HFFc6 (cell line): ENCODE results near the gene TUSC2. TPM values are rescaled to one million over a fixed set of nuclear protein-coding genes. Genes with fewer than 3 reads are reported as not detected.

ENCODE experiments used
- DNase-seq: peaks from one replicate; pipeline ENCODE4 v3.0.0-alpha.2; 2018
- H3K27ac Mint-ChIP-seq: 2 replicates; pipeline ENCODE4 v1.8.0; 2020; ENCODE audit warnings: mild to moderate bottlenecking, mixed read lengths
- H3K27me3 Mint-ChIP-seq: 2 replicates; pipeline ENCODE4 v1.8.0; 2021; ENCODE audit warnings: mild to moderate bottlenecking, moderate library complexity, mixed read lengths; ENCODE audit not compliant: insufficient read depth
- H3K36me3 Mint-ChIP-seq: 2 replicates; pipeline ENCODE4 v1.8.0; 2021; ENCODE audit warnings: low read depth, mixed read lengths
- H3K4me1 Mint-ChIP-seq: 2 replicates; pipeline ENCODE4 v1.8.0; 2020; ENCODE audit warnings: low read depth, mixed read lengths
- H3K4me3 Mint-ChIP-seq: 2 replicates; pipeline ENCODE4 v1.8.0; 2020; ENCODE audit warnings: mild to moderate bottlenecking, moderate library complexity, mixed read lengths
- H3K9me3 Mint-ChIP-seq: 2 replicates; pipeline ENCODE4 v1.8.0; 2020; ENCODE audit warnings: mild to moderate bottlenecking, mixed read lengths
- CTCF ChIP-seq: fragments of 200-600 bp; sonication (generic); IDR thresholded peaks from 2 replicates; pipeline ENCODE4 v1.5.0; 2021; ENCODE audit warnings: antibody characterized with exemption, mild to moderate bottlenecking
- total RNA-seq, 6 experiments: library from RNA; stranded (reverse); fragmentation: NEBNext Ultra II Directional; extraction: Animal tissue kit (Norgen Biotek cat#: 25700); gene quantifications; 2 replicates in 1 of 6; 3 replicates in 5 of 6; pipeline ENCODE4 v1.2.3, GENCODE V29; 2021

TUSC2 gene
- total RNA-seq, 6 experiments from 2014 or later = 23.9 to 34.2 (median 26.8) TPM

DNA sequence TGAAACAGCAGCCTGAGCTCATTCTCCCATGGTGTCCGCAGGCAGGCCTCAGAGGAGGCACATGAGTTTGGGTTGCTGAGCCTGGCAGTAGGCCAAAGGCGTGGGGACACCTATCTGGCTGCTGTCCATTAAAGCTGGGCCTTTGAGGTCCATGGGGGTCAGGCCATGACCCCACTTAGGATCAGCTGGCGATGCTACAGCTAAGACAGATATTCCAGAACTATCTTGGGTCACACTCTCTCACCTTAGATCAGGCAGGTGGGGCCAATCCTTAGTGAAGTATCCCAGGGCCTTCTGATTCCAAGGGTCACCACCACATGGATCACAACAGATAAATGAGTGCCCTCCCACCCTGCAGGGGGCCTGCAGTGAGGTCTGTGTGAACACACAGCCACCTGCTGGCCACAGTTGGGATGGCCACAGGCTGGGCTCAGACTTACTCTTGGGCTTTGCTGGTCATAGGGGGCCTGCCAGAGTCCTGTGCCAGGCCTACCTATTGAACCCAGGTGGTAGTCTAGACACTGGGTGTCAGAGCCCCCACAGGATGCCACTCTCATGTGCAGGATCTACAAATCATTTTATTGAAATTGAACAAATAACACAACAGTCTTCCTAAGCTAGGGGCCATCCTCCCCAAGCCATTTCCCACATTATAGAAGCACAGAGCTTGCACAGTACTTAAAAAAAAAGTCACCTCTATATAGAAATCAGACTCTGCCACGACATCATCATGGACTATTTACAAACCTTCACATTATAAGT is 3.5 kb downstream of the TUSC2 start:
- peak; percentile 46 for DNase-seq
- peak; percentile 94 for TF ChIP-seq CTCF
- Mint-ChIP-seq H3K27ac (peak overlapping the region; percentile 44; the same call in 1 of the 2 replicates), H3K27me3 (peaks cover 4% of the 10 kb centered on the region), H3K36me3 (peaks cover 7% of the 10 kb centered on the region; the same call in 1 of the 2 replicates), H3K4me1 (peaks cover 23% of the 10 kb centered on the region), H3K9me3 (no peaks in the 10 kb centered on the region), H3K4me3 (no peak overlapping the region)

GRCh38 chr3:50323614-50324199 is 4.3 kb downstream of the TUSC2 start:
- H3K27ac Mint-ChIP-seq = no peak overlapping the region
- DNase-seq = no peak
- no peaks in the 10 kb centered on the region for H3K9me3 Mint-ChIP-seq
- H3K27me3 Mint-ChIP-seq = peaks cover 4% of the 10 kb centered on the region
- no peak for TF ChIP-seq CTCF
- peaks cover 23% of the 10 kb centered on the region for H3K4me1 Mint-ChIP-seq
- H3K36me3 Mint-ChIP-seq = peaks cover 7% of the 10 kb centered on the region; the same call in 1 of the 2 replicates
- no peak overlapping the region for H3K4me3 Mint-ChIP-seq

DNA sequence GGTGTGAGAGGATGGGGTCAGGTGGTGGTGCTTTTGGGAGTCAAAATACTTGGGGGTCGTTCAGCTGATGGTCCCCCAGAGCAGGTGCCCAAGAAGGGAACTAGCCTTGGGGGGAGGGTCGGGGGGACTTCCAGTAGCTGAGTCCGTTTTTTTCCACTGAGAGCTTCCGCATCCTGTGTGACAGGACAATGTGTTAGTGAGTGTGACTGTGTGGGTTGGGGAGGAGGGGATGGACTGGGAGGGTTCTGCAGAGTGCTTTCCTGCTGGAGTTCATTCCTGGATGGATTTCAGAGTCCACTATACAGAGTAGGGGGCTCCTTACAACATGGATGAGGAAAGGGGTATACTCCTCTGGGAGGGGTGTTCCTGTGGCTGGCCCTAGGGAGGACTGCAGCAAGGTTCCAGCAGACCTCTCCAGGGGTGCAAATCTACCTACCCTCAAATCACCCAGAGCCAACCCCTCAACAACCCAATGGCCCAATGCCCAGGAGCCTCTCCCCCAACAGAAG is 4.9 kb downstream of the TUSC2 start:
- no peak for TF ChIP-seq CTCF
- Mint-ChIP-seq H3K4me3 (no peak overlapping the region), H3K36me3 (peaks cover 2% of the 10 kb centered on the region; the same call in 1 of the 2 replicates), H3K27me3 (peaks cover 4% of the 10 kb centered on the region), H3K9me3 (no peaks in the 10 kb centered on the region), H3K27ac (peak overlapping the region; percentile 47), H3K4me1 (peaks cover 17% of the 10 kb centered on the region)
- no peak for DNase-seq

DNA sequence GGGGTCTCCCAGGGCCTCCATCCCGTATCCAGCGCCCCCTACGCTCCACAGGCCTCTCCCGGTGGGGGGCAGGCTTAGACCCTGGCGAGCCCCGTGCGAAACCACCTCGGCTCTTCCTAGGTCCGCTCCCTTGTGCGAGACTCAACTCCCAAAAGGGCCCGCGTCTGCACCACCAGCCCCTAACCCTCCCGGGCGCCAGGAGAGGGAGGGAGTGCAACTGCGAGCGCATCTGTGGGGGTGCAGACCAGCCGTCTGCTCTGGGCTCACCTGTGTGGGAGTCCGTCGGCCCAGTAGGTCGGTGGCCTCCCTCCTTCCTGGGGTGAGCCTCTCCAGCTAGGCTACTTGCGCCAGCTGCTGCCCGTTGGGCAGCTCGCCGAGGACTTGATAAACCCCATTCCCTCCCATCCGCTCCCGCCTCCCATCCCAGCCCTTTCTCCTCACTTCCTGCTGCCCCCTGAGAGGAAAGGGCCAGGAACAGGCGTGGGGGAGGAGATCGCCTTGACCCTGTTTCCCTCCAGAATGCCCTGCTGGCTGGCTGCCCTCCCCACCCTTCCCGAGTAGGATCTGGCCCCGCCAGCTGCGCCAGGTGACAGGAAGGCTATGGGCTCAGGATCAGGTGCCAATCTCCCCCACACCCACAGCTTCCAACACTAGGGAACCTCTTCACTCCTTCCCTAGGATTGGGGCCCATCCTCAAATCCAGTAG is 5.5 kb downstream of the TUSC2 start, which contains the start of gene HYAL2:
Gene HYAL2 (minus strand): TSS at position 360 of the 706 bp plus-strand sequence. CDS start 2,256 bp downstream, outside the sequence.
- H3K36me3 Mint-ChIP-seq = no peaks in the 10 kb centered on the region; the same call in 1 of the 2 replicates
- no peaks in the 10 kb centered on the region for H3K9me3 Mint-ChIP-seq
- peak within 1 kb of the TSS; percentile 88 for H3K4me3 Mint-ChIP-seq
- H3K27me3 Mint-ChIP-seq = peaks cover 2% of the 10 kb centered on the region
- TF ChIP-seq CTCF = no peak
- peaks cover 17% of the 10 kb centered on the region for H3K4me1 Mint-ChIP-seq
- no peak for DNase-seq
- H3K27ac Mint-ChIP-seq = peak within 1 kb of the TSS; percentile 98

DNA sequence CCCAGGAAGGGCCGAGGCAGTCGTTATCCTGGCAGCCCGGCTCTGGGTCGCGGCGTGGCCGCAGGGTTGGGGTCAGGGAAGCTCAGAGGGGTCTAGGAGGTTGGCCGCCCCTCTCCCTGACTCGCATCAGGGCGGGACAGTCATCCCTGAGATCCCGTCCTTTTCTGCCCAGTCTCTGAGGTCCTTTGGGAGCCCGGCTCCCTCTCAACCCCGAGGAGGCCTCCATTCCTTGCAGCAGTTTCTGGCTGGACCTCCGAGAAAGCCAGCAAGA is 6.0 kb downstream of the TUSC2 start:
- no peaks in the 10 kb centered on the region for H3K9me3 Mint-ChIP-seq
- TF ChIP-seq CTCF = no peak
- peak overlapping the region; percentile 88; the same call in 1 of the 2 replicates for H3K4me3 Mint-ChIP-seq
- H3K27ac Mint-ChIP-seq = no peak overlapping the region
- no peaks in the 10 kb centered on the region; the same call in 1 of the 2 replicates for H3K36me3 Mint-ChIP-seq
- DNase-seq = no peak
- H3K4me1 Mint-ChIP-seq = peaks cover 17% of the 10 kb centered on the region
- peaks cover 2% of the 10 kb centered on the region for H3K27me3 Mint-ChIP-seq
